AG04449 (cell line): ENCODE results near the gene MOSPD2.

Experiments
- CTCF ChIA-PET: fragments of 350-600 bp; formaldehyde crosslinking; extraction: SDS; loops from one replicate; lab custom pipeline; 2021; ENCODE audit warnings: antibody characterized with exemption; lab: Yijun Ruan, JAX
- POLR2A ChIA-PET: fragments of 400-600, 350-600 bp; formaldehyde crosslinking; extraction: SDS; loops from one replicate; lab custom pipeline; 2020; ENCODE audit warnings: antibody characterized with exemption, inconsistent platforms; lab: Yijun Ruan, JAX
- DNase-seq: peaks from one replicate; pipeline ENCODE4 v3.0.0-alpha.2; 2010; ENCODE audit warnings: low read depth, low spot score
- H3K4me3 ChIP-seq: 2 replicates; pipeline ENCODE4 v1.5.1; 2011; ENCODE audit warnings: low read depth, mild to moderate bottlenecking, control low read depth, low read length
- TF ChIP-seq, protein P1 (sequence below): IDR thresholded peaks from one replicate; pipeline ENCODE4 v1.5.1; 2011; ENCODE audit warnings: mild to moderate bottlenecking, moderate library complexity, low read length, control low read depth, inconsistent platforms; ENCODE audit not compliant: insufficient read depth; ENCODE audit errors: missing control alignments

The MOSPD2 gene

DNA sequence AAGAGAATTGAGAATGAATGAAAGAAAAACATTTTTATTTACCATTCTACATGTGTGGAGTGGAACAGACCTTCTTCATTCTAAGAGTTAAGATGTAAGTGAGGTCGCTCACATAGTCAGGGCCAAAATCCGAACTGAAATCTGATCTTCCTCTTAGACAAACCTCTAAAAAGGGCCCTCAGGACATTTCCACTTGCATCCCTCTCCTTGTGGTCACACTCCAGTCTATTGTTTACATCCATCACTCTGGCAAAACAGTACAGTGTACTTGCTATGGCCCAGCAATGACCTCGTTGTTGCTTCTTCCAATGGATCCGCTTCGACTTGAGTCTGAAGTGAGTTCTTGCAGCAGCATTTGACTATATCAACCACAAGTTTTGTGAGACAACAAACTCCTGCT, 54.2 kb downstream of the MOSPD2 start:
- TF ChIP-seq, protein P1, sequence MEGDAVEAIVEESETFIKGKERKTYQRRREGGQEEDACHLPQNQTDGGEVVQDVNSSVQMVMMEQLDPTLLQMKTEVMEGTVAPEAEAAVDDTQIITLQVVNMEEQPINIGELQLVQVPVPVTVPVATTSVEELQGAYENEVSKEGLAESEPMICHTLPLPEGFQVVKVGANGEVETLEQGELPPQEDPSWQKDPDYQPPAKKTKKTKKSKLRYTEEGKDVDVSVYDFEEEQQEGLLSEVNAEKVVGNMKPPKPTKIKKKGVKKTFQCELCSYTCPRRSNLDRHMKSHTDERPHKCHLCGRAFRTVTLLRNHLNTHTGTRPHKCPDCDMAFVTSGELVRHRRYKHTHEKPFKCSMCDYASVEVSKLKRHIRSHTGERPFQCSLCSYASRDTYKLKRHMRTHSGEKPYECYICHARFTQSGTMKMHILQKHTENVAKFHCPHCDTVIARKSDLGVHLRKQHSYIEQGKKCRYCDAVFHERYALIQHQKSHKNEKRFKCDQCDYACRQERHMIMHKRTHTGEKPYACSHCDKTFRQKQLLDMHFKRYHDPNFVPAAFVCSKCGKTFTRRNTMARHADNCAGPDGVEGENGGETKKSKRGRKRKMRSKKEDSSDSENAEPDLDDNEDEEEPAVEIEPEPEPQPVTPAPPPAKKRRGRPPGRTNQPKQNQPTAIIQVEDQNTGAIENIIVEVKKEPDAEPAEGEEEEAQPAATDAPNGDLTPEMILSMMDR: no peak
- ChIA-PET POLR2A (no interaction called here), CTCF (no interaction called here)
- DNase-seq: no peak
- no peak overlapping the region for H3K4me3 ChIP-seq

DNA sequence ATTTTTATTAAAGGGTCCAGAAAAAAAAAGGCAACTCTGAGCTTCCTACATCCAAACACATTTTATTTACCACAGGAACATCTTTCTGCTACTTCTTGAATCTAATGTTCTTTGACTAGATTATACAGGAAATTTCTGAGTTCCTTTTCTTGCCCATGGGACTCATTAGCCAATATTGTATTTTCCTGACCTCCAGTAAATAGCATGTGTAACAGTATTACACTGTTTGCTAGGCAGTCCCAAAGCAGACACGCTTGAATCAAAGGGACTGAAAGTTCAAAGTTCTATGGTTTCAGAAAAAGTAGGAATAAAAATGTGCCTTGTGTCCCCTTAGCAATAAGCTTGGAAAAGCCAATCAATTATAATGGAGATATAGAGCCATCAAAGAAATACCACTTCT, 57.4 kb downstream of the MOSPD2 start:
- CTCF ChIA-PET: no interaction called here
- POLR2A ChIA-PET: no interaction called here
- no peak overlapping the region for H3K4me3 ChIP-seq
- TF ChIP-seq, protein P1: no peak
- DNase-seq: no peak

DNA sequence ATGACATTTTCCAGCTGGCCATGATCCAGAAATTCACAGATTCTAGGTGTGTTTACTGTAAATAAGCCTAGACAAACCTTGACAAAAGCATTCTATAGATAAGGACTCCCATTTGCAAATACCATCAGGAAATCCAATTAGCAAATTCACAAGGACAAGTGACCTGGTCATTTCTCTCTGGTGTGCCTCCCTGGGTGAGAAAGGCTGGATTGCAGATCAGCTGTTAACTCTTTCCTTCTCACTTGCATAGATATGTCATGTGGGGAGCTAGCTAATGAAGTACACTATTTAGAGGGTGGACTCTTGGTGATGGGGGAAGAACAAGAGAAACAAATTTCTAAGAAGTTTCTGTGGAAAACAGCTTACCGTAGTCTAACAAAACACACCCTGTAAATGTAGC, 58.9 kb downstream of the MOSPD2 start:
- no peak for DNase-seq
- CTCF ChIA-PET: interaction anchor here (1.0 kb wide), 1 partner anchor 11 kb away, joined by 3 read pairs; no protein-coding TSS in a partner anchor
- TF ChIP-seq, protein P1: no peak
- H3K4me3 ChIP-seq: no peak overlapping the region
- POLR2A ChIA-PET: no interaction called here

DNA sequence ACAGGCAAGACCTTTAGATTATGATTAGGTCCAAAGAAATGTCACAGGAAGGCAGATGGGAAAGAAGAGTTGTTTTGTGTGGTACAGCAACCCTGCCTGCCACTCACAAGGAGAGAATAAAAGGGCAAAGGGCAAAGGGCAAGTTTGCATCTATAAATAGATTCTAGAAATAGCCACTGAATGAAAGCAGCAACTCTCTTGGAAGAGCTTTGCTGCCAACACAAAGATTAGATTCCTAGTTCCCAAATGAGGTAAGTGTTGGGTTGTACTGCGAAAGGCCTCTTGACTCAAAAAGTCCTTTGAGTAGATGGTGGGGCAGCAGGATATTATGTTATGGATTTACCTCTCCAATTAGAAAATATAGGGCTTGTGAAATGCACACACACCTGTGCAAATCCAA, 61.2 kb downstream of the MOSPD2 start:
- TF ChIP-seq, protein P1: no peak
- CTCF ChIA-PET: no interaction called here
- DNase-seq: no peak
- no peak overlapping the region for H3K4me3 ChIP-seq
- POLR2A ChIA-PET: no interaction called here

DNA sequence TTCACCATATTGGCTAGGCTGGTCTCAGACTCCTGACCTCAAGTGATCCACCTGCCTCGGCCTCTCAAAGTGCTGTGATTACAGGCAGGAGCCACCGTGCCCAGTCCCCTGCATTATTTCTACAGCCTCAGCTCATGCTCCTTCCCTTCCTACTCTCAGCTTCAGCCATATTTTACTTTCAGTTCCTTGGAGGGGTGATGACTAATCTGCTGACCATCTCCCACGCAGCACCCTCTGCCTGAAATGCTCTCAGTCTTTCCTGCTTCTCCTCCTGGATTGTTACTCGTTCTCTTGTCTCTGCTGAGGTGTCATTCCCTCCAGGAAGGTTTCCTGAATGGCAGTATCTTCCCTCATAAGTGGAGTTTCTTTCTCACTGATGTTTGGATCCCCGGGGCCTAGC, 63.3 kb downstream of the MOSPD2 start:
- TF ChIP-seq, protein P1: no peak
- CTCF ChIA-PET: no interaction called here
- POLR2A ChIA-PET: no interaction called here
- DNase-seq: peak; percentile 23
- no peak overlapping the region for H3K4me3 ChIP-seq

DNA sequence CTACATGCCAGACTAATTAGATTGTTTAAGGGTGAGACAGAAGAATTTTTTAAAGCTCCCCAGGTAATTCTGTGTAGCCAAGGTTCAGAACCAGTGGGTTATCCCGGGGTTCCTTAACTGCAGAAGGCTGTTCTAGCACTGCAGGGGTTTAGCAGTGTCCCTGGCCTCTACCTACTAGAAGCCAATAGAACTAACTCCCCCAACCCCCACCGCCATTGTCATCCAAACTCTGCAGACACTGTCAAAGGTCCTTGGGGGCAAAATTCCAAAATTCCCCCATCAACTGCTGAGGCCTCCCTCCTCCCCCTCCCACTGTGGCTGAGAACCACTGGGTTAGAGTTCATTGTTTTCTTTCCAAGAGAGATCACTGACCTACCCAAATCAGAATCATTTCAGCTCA, 66.4 kb downstream of the MOSPD2 start:
- no peak for DNase-seq
- CTCF ChIA-PET: no interaction called here
- POLR2A ChIA-PET: no interaction called here
- TF ChIP-seq, protein P1: no peak
- H3K4me3 ChIP-seq: no peak overlapping the region
